ENCODE results near the gene WSB1. TPM values are rescaled to one million over a fixed set of nuclear protein-coding genes. Genes with fewer than 3 reads are reported as not detected.
A peak's percentile ranks its signal among the peaks of the same experiment; 100 is the strongest.
"Not testable (repeated sequence)": the region's sequence is repeated elsewhere in the genome, so short reads cannot be mapped to it uniquely, and the experiment has no call there.

The WSB1 gene
- total RNA-seq, 1 donor from 2014 or later, result 282 TPM

DNA sequence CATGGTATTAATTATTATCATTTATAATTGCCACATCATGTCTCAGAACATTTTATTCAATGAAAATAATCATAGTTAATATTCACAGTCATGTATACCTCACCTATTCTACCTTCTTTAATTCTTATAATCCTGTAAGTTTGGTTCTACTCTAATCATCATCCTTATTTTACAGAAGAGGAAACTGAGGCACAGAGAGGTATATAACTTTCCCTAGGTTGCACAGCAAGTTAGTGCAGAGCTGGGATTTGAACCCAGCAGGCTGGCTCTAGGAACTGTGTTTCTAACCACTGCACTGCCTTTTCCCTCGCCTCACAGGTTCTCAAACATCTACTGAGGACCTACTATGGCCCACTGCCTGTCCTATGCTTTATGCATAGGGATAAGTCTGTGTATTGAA is 32.7 kb downstream of the WSB1 start:
- H3K27me3 ChIP-seq (ENCODE audit: low read depth), result no peaks in the 10 kb centered on the region
- intact Hi-C loops (cut with DNase I), result no loop called here
- TF ChIP-seq, protein P1, sequence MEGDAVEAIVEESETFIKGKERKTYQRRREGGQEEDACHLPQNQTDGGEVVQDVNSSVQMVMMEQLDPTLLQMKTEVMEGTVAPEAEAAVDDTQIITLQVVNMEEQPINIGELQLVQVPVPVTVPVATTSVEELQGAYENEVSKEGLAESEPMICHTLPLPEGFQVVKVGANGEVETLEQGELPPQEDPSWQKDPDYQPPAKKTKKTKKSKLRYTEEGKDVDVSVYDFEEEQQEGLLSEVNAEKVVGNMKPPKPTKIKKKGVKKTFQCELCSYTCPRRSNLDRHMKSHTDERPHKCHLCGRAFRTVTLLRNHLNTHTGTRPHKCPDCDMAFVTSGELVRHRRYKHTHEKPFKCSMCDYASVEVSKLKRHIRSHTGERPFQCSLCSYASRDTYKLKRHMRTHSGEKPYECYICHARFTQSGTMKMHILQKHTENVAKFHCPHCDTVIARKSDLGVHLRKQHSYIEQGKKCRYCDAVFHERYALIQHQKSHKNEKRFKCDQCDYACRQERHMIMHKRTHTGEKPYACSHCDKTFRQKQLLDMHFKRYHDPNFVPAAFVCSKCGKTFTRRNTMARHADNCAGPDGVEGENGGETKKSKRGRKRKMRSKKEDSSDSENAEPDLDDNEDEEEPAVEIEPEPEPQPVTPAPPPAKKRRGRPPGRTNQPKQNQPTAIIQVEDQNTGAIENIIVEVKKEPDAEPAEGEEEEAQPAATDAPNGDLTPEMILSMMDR (IDR thresholded peaks at IDR 0.05), result no peak
- no peak for DNase-seq
- H3K27ac ChIP-seq, result no peak overlapping the region
- H3K4me1 ChIP-seq, result peaks cover 39% of the 10 kb centered on the region
- no peak for ATAC-seq
- H3K9me3 ChIP-seq, result no peaks in the 10 kb centered on the region
- no peaks in the 10 kb centered on the region for H3K36me3 ChIP-seq
- no peak overlapping the region for H3K4me3 ChIP-seq

DNA sequence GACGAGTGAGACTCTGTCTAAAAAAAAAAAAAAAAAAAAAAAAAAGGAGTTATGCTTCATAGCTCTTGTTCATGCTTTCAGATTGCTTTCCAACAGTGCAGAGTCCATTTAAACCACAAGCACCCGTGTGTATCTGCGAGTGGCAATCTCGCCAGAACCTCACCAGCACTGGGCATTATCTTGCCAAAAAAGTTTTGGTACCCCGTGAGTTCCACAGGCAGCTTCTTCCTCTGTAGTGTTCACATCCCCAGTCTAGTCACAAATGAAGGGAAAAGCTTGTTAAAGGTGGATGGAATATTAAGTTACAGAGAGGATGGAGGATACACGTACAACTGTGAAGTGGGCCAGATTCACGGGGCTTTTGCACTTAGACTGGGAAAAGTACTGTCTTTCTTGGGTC is 33.5 kb downstream of the WSB1 start:
- no peak overlapping the region for H3K4me3 ChIP-seq
- H3K36me3 ChIP-seq, result no peaks in the 10 kb centered on the region
- H3K9me3 ChIP-seq, result no peaks in the 10 kb centered on the region
- ATAC-seq (no peak), DNase-seq (no peak)
- TF ChIP-seq, protein P1 (IDR thresholded peaks at IDR 0.05), result no peak
- no peaks in the 10 kb centered on the region for H3K27me3 ChIP-seq (ENCODE audit: low read depth)
- no peak overlapping the region for H3K27ac ChIP-seq
- intact Hi-C loops (cut with DNase I), result no loop called here
- peaks cover 43% of the 10 kb centered on the region for H3K4me1 ChIP-seq

DNA sequence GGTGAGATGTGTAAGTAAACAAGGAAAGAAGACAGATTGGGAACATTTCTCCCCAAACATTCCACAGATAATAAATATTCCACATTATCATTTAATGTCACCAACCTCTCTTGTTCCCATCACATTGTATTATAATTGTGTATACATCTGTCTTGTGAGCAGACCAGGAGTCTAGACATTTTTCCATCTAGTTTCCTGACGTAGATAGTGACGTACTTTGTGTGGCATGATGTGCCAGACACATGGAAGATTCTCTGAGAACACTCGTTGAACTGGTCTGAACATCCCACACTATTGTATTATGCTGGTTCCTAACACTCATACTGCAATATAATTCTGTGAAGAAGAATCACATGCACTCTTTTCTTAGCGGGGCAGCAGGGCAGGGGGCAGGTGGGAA is 34.0 kb downstream of the WSB1 start:
- H3K4me3 ChIP-seq, result no peak overlapping the region
- intact Hi-C loops (cut with DNase I), result no loop called here

DNA sequence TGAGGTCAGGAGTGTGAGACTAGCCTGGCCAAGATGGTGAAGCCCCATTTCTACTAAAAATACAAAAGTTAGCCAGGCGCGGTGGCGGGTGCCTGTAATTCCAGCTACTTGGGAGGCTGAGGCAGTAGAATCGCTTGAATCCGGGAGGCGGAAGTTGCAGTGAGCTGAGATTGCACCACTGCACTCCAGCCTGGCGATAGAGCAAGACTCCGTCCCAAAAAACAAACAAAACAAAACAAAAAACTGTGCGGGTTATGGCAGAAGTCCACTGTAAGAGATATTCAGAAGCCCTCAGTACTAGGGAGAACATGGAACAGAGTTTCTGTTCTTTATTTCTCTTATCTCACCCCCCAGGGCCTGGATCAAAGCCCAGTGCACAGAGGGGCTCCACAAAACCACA is 34.8 kb downstream of the WSB1 start:
- H3K4me3 ChIP-seq; H3K27me3 ChIP-seq (ENCODE audit: low read depth); DNase-seq; H3K9me3 ChIP-seq; H3K27ac ChIP-seq; H3K36me3 ChIP-seq; intact Hi-C loops (cut with DNase I); ATAC-seq: not testable (repeated sequence)
- H3K4me1 ChIP-seq, result peaks cover 40% of the 10 kb centered on the region

More for the DNA sequence above, 34.0 kb downstream of the WSB1 start:
- ATAC-seq (no peak), DNase-seq (no peak)
- Histone ChIP-seq H3K36me3 (no peaks in the 10 kb centered on the region), H3K27me3 (ENCODE audit: low read depth) (no peaks in the 10 kb centered on the region), H3K27ac (no peak overlapping the region), H3K4me1 (peaks cover 42% of the 10 kb centered on the region), H3K9me3 (no peaks in the 10 kb centered on the region)
- TF ChIP-seq, protein P1 (IDR thresholded peaks at IDR 0.05), result no peak

DNA sequence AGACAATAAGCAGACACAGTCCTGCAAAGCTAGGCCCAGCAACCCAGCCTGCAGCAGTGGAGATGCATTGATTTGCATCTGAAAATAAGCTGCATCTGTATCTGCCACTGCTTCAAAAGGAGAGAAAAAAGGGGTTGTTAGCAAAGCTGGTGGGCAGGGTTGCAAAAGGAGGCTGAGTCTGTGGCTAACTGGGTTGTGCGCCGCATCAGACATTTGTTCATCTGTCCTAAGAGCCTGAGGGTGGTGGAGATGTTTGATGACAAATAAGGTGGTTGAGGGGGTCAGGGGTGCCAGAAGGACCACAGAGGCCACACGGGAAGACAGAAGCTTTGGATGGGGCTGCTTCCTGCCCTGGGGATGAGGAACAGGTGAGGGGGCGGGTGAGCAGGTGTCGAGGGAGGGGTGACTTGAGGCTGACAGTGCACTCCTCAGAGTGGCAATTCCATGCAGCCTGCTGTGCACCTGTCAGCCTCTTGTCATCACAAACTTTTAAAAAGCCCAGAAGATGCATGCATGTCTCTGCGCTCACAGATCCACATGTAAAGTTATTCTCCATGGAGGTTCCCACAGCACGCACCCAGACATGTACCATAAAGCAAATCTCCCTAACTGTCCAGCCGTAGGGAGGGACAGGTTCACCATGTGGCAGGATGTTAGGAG is 35.4 kb downstream of the WSB1 start:
- peaks cover 40% of the 10 kb centered on the region for H3K4me1 ChIP-seq
- H3K36me3 ChIP-seq, result no peaks in the 10 kb centered on the region
- TF ChIP-seq, protein P1 (IDR thresholded peaks at IDR 0.05), result no peak
- intact Hi-C loops (cut with DNase I), result no loop called here
- no peaks in the 10 kb centered on the region for H3K27me3 ChIP-seq (ENCODE audit: low read depth)
- no peak overlapping the region for H3K4me3 ChIP-seq
- ATAC-seq, result no peak
- no peaks in the 10 kb centered on the region for H3K9me3 ChIP-seq
- DNase-seq, result no peak
- H3K27ac ChIP-seq, result no peak overlapping the region

DNA sequence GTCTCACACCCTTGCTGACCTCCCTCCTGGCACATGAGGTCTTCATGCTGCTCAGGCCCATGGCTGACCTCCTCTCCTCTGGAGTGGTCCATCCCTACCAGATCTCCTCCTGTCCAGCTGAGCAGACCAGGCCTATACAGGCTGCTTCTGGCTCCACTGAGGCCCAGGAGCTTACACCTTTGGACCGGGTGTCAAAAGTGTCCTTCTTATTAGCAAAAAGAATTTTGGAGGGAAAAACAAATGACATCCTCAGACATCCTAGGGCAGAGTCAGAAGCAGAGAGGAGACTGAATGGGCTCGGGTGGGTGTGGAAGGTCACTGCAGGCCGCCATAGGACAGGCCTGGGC is 38.1 kb downstream of the WSB1 start:
- no peaks in the 10 kb centered on the region for H3K27me3 ChIP-seq (ENCODE audit: low read depth)
- no peaks in the 10 kb centered on the region for H3K36me3 ChIP-seq
- intact Hi-C loops (cut with DNase I), result loop anchor here (10.0 kb wide), 1 partner anchor 87 kb away; no protein-coding TSS in a partner anchor
- no peak for ATAC-seq
- TF ChIP-seq, protein P1 (IDR thresholded peaks at IDR 0.05), result no peak
- DNase-seq, result no peak
- H3K27ac ChIP-seq, result peak overlapping the region; percentile 92
- no peaks in the 10 kb centered on the region for H3K9me3 ChIP-seq
- H3K4me1 ChIP-seq, result peaks cover 35% of the 10 kb centered on the region
- H3K4me3 ChIP-seq, result no peak overlapping the region
